Endothelial cell of umbilical vein (primary cell): ENCODE data around the gene ZNF181. TPM values are rescaled to one million over a fixed set of nuclear protein-coding genes. Genes with fewer than 3 reads are reported as not detected.
A peak's percentile ranks its signal among the peaks of the same experiment; 100 is the strongest.

ENCODE experiments used
- BruUV-seq: library from RNA; stranded (reverse); fragments of 400-500 nt; replicated peaks from 2 replicates; lab custom pipeline; 2021; lab: Mats Ljungman, UMichigan
- CTCF ChIA-PET: fragments of 300-600, 350-600 bp; sonication (Branson Sonifier 250); formaldehyde crosslinking; loops from one replicate; lab custom pipeline; 2021; ENCODE audit warnings: antibody characterized with exemption, inconsistent platforms; lab: Charles Lee
- POLR2A ChIA-PET: fragments of 300-600, 350-600 bp; sonication (Branson Sonifier 250); formaldehyde crosslinking; loops from one replicate; lab custom pipeline; 2021; ENCODE audit warnings: antibody characterized with exemption, inconsistent platforms; lab: Charles Lee
- DNase-seq: peaks from one replicate; pipeline ENCODE4 v3.0.0-alpha.2; 2011; ENCODE audit warnings: low read depth, low spot score
- FAIRE-seq: peaks from 2 replicates; lab custom pipeline; 2011; peaks lifted over from hg19 to GRCh38; lab: Jason Lieb, UNC
- H2AFZ ChIP-seq: 2 replicates; pipeline ENCODE4 v1.6.0; 2012; ENCODE audit warnings: low read depth, low read length, control low read depth, inconsistent platforms
- H3K27ac ChIP-seq: 2 replicates; pipeline ENCODE4 v1.5.1; 2011; ENCODE audit warnings: low read depth, mild to moderate bottlenecking, control low read depth, low read length, moderate library complexity; ENCODE audit not compliant: insufficient read depth
- H3K27me3 ChIP-seq, 2 experiments: 2 replicates each; pipeline versions ENCODE4 v1.6.0 to v1.6.1; 2011; ENCODE audit warnings: low read length in 2 of 2, mixed read lengths in 1 of 2; ENCODE audit not compliant: control insufficient read depth in 2 of 2, insufficient read depth in 2 of 2
- H3K36me3 ChIP-seq, 2 experiments: 2 replicates in 1 of 2; 3 replicates in 1 of 2; pipeline ENCODE4 v1.5.1; 2011; ENCODE audit warnings: low read length in 2 of 2, mild to moderate bottlenecking in 1 of 2, moderate library complexity in 1 of 2; ENCODE audit not compliant: control insufficient read depth in 2 of 2, insufficient read depth in 2 of 2; ENCODE audit errors: extremely low read depth in 1 of 2
- H3K4me1 ChIP-seq: 3 replicates; pipeline ENCODE4 v1.5.1; 2011; ENCODE audit warnings: mild to moderate bottlenecking, low read length; ENCODE audit not compliant: control insufficient read depth, insufficient read depth; ENCODE audit errors: extremely low read depth
- H3K4me2 ChIP-seq: 2 replicates; pipeline ENCODE4 v1.6.1; 2011; ENCODE audit warnings: low read length, control low read depth, mixed read lengths; ENCODE audit not compliant: insufficient read depth
- H3K4me3 ChIP-seq, 3 experiments: fragments of 200-600 bp in 1 of 3; sonication (generic), shearing (Covaris generic) in 1 of 3; replicated peaks in 1 of 3; 2 replicates each; pipeline ENCODE4 v1.5.1; 2011 to 2016; ENCODE audit warnings: control low read depth in 3 of 3, low read length in 3 of 3, mild to moderate bottlenecking in 2 of 3, inconsistent platforms in 1 of 3, low read depth in 1 of 3, moderate library complexity in 1 of 3; ENCODE audit not compliant: insufficient read depth in 1 of 3
- H3K79me2 ChIP-seq: 2 replicates; pipeline ENCODE4 v1.6.0; 2012; ENCODE audit warnings: low read length, inconsistent platforms; ENCODE audit not compliant: control insufficient read depth, insufficient read depth
- H3K9ac ChIP-seq: replicated peaks from 2 replicates; pipeline ENCODE3; 2011; ENCODE audit warnings: low read length, control low read depth; ENCODE audit not compliant: insufficient read depth; ENCODE audit errors: extremely low read depth
- H3K9me1 ChIP-seq: replicated peaks from 3 replicates; pipeline ENCODE4 v1.6.0; 2011; ENCODE audit warnings: mild to moderate bottlenecking, low read length; ENCODE audit not compliant: control insufficient read depth, insufficient read depth; ENCODE audit errors: extremely low read depth
- H3K9me3 ChIP-seq: replicated peaks from 2 replicates; pipeline ENCODE4 v1.5.1; 2012; ENCODE audit warnings: low read length, inconsistent platforms; ENCODE audit not compliant: control insufficient read depth, insufficient read depth
- H4K20me1 ChIP-seq: replicated peaks from 2 replicates; pipeline ENCODE3; 2011; ENCODE audit warnings: mild to moderate bottlenecking, low read length; ENCODE audit not compliant: control insufficient read depth, insufficient read depth; ENCODE audit errors: extremely low read depth
- EZH2 ChIP-seq: IDR thresholded peaks from 2 replicates; pipeline ENCODE4 v1.6.1; 2012; ENCODE audit warnings: borderline replicate concordance, low read depth, mild to moderate bottlenecking, moderate library complexity, low read length, inconsistent platforms; ENCODE audit not compliant: severe bottlenecking
- FOS ChIP-seq: IDR thresholded peaks from 2 replicates; pipeline ENCODE4 v1.6.1; 2011; ENCODE audit warnings: mild to moderate bottlenecking, low read length, moderate library complexity, borderline replicate concordance; ENCODE audit not compliant: insufficient read depth
- GATA2 ChIP-seq: IDR thresholded peaks from 2 replicates; pipeline ENCODE4 v1.7.0; 2011; ENCODE audit warnings: low read depth, mild to moderate bottlenecking, moderate library complexity, mixed read lengths, low read length; ENCODE audit not compliant: insufficient read length, insufficient read depth
- JUN ChIP-seq: IDR thresholded peaks from 2 replicates; pipeline ENCODE4 v1.6.1; 2011; ENCODE audit warnings: borderline replicate concordance, low read depth; ENCODE audit not compliant: insufficient read length, insufficient read depth
- MYC ChIP-seq: IDR thresholded peaks from one replicate; pipeline ENCODE4 v1.6.1; 2011; ENCODE audit warnings: mild to moderate bottlenecking, low read depth, low read length
- POLR2A ChIP-seq: IDR thresholded peaks from 2 replicates; pipeline ENCODE4 v1.6.1; 2012; ENCODE audit warnings: low read depth, mild to moderate bottlenecking, control low read depth, low read length
- POLR2AphosphoS5 ChIP-seq: IDR thresholded peaks from 2 replicates; pipeline ENCODE4 v1.6.1; 2012; ENCODE audit warnings: low read depth, mild to moderate bottlenecking, control low read depth, low read length, moderate library complexity; ENCODE audit not compliant: insufficient read depth
- dilution Hi-C: fragments of 300-500 bp; cut with MboI; formaldehyde crosslinking; loops from one replicate; pipeline ENCODE4 v1.15.0; 2019; ENCODE audit warnings: low sequenced_read_pairs; ENCODE audit not compliant: extremely low pct_ligation_motif_present
- intact Hi-C: fragments of 100-400 bp; cut with micrococcal nuclease; formaldehyde crosslinking; loops from one replicate; pipeline ENCODE4 v1.10.0; 2022
- polyA plus RNA-seq, 4 experiments: library from polyadenylated mRNA; depleted of rRNA in 3 of 4; stranded (reverse) in 3 of 4; unstranded in 1 of 4; fragments of >200 nt; gene quantifications; 2 replicates each; pipeline versions ENCODE4 v1.2.1 to v1.2.3, GENCODE V29; 2011 to 2012; ENCODE audit warnings: missing spikeins in 1 of 4
- total RNA-seq: library from RNA; stranded (reverse); gene quantifications from 2 replicates; pipeline ENCODE4 v1.2.3, GENCODE V29; 2021
- TF ChIP-seq, protein P1 (sequence below): IDR thresholded peaks from 2 replicates; pipeline ENCODE4 v1.6.1; 2011; ENCODE audit not compliant: insufficient read depth, insufficient read length
- TF ChIP-seq, protein P2 (sequence below), 2 donors: IDR thresholded peaks; 1 replicate in 1 of 2; 2 replicates in 1 of 2; pipeline ENCODE4 v1.5.1; 2011; ENCODE audit warnings: low read length in 2 of 2, mild to moderate bottlenecking in 2 of 2, moderate library complexity in 2 of 2, control low read depth in 1 of 2, inconsistent platforms in 1 of 2, low read depth in 1 of 2; ENCODE audit not compliant: insufficient read depth in 1 of 2; ENCODE audit errors: extremely low read depth in 1 of 2

The ZNF181 gene
- total and polyA plus RNA-seq, 2 donors (not counting 3 experiments of a cell fraction or from before 2014, with no cell fraction given): 4.7 to 5.0 TPM

DNA sequence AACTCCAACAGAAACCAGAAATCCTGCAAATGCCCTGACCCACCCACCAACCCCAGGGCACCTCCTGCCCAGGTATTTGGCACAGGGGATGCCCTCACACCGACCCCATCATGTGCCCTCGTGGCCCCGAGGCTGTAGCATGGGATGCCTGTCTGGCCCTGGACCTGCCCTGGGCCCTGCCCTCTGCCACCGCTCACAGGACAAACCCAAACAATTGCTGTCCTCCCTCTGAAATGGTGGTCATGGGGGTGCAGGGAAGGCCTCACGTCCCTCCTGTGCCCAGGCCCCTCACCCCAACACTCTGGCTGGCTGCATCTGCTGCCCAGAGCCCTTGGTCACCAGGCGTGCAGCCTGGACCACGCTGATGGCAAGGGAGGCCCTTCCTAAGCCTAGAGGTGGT is 2.1 kb upstream of the ZNF181 start:
- CTCF ChIA-PET: no interaction called here

DNA sequence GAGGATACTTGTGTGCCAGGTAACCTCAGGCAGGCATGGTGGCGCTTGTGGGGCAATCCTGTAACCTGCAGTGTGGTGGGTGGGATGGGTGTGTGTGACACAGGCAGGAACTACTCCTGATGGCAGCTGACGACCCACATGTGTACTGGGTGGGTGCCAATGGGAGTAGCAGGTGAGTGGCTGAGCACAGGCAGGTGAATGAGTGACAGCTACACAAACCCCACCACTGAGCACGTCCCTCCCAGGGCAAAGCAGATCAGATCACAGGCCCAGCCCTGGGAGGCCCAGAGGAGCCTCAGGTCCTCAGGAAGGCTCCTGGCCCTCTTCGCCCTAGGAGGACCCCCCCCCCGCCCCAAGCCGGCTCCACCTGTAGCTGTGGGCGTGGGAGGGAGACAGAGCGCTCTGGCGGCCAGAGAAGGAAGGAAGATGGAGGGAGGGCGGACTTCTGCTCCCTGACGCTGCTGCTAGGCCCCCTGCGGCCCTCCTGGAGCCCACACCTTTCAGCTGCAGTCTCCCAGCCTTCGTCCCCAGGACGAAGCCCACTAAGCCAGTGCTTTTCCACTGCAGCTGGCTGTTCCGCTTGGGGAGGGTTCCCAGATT is 1.3 kb upstream of the ZNF181 start:
- no peak overlapping the region for H2AFZ ChIP-seq
- BruUV-seq: no TSS peak
- no peaks in the 10 kb centered on the region for H3K27me3 ChIP-seq
- H3K79me2 ChIP-seq: no peaks in the 10 kb centered on the region
- no peak overlapping the region for H3K27ac ChIP-seq
- DNase-seq (no peak), FAIRE-seq (no peak)
- H3K9me1 ChIP-seq: no peaks in the 10 kb centered on the region
- H3K4me1 ChIP-seq: peaks cover 3% of the 10 kb centered on the region
- no peaks in the 10 kb centered on the region for H3K9me3 ChIP-seq
- peak overlapping the region in 1 of 3 experiments; percentile 11 for H3K4me3 ChIP-seq
- TF ChIP-seq GATA2: no peak
- TF ChIP-seq EZH2: no peak
- TF ChIP-seq, protein P1, sequence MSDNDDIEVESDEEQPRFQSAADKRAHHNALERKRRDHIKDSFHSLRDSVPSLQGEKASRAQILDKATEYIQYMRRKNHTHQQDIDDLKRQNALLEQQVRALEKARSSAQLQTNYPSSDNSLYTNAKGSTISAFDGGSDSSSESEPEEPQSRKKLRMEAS: no peak
- no peak for TF ChIP-seq POLR2AphosphoS5
- no peak for TF ChIP-seq JUN
- no peak for TF ChIP-seq POLR2A
- TF ChIP-seq, protein P2, sequence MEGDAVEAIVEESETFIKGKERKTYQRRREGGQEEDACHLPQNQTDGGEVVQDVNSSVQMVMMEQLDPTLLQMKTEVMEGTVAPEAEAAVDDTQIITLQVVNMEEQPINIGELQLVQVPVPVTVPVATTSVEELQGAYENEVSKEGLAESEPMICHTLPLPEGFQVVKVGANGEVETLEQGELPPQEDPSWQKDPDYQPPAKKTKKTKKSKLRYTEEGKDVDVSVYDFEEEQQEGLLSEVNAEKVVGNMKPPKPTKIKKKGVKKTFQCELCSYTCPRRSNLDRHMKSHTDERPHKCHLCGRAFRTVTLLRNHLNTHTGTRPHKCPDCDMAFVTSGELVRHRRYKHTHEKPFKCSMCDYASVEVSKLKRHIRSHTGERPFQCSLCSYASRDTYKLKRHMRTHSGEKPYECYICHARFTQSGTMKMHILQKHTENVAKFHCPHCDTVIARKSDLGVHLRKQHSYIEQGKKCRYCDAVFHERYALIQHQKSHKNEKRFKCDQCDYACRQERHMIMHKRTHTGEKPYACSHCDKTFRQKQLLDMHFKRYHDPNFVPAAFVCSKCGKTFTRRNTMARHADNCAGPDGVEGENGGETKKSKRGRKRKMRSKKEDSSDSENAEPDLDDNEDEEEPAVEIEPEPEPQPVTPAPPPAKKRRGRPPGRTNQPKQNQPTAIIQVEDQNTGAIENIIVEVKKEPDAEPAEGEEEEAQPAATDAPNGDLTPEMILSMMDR (IDR thresholded peaks at IDR 0.05; ENCODE audit: extremely low read depth in 1 of 2, insufficient read depth in 1 of 2, low read depth in 1 of 2, low read length in 2 of 2): no peak
- TF ChIP-seq MYC: no peak
- no peak for TF ChIP-seq FOS
- CTCF ChIA-PET: interaction anchor here (1.1 kb wide), 2 partner anchors 39 to 106 kb away, joined by 3 to 5 read pairs; no protein-coding TSS in a partner anchor
- POLR2A ChIA-PET: no interaction called here
- dilution Hi-C loops (no loop called here), intact Hi-C loops (loop anchor here (10.0 kb wide), 1 partner anchor 192 kb away; the partner anchor contains the start of gene ZNF30)
- H3K9ac ChIP-seq: no peak overlapping the region
- no peak overlapping the region for H3K4me2 ChIP-seq
- no peaks in the 10 kb centered on the region for H3K36me3 ChIP-seq
- no peaks in the 10 kb centered on the region for H4K20me1 ChIP-seq

More for the DNA sequence above, 2.1 kb upstream of the ZNF181 start:
- DNase-seq (no peak), FAIRE-seq (no peak)
- Histone ChIP-seq H3K9me3 (no peaks in the 10 kb centered on the region), H3K9ac (no peak overlapping the region), H3K4me2 (no peak overlapping the region), H3K27me3 (no peaks in the 10 kb centered on the region), H3K4me1 (peaks cover 3% of the 10 kb centered on the region), H4K20me1 (no peaks in the 10 kb centered on the region), H3K27ac (no peak overlapping the region), H3K4me3 (no peak overlapping the region), H3K36me3 (no peaks in the 10 kb centered on the region), H2AFZ (no peak overlapping the region), H3K79me2 (no peaks in the 10 kb centered on the region), H3K9me1 (no peaks in the 10 kb centered on the region)
- POLR2A ChIA-PET: no interaction called here
- TF ChIP-seq POLR2AphosphoS5 (no peak), MYC (no peak), FOS (no peak)
- TF ChIP-seq, protein P1: no peak
- dilution Hi-C loops: no loop called here
- intact Hi-C loops: loop anchor here (10.0 kb wide), 1 partner anchor 193 kb away; the partner anchor contains the start of gene ZNF30
- BruUV-seq: no TSS peak
